T47D (cell line): ENCODE measurements around the gene KCNN3.

Experiments
- DNase-seq, 2 experiments: peaks; one replicate each; pipeline versions ENCODE4 v3.0.0 to v3.0.0-alpha.2; 2011 to 2012; ENCODE audit warnings: low read depth in 1 of 2, low spot score in 1 of 2
- JUND ChIP-seq: IDR thresholded peaks from 2 replicates; pipeline ENCODE4 v1.6.1; 2012; ENCODE audit warnings: low read depth
- in situ Hi-C: cut with HindIII; loops from 2 replicates; pipeline ENCODE4 v1.10.0; 2016; ENCODE audit warnings: low sequenced_read_pairs, low pct_unique_long_range_greater_than_20kb

KCNN3 gene

GRCh38 chr1:154808909-154809262 is 61.2 kb downstream of the KCNN3 start:
- no peak for DNase-seq
- no peak for TF ChIP-seq JUND
- in situ Hi-C loops, result no loop called here

DNA sequence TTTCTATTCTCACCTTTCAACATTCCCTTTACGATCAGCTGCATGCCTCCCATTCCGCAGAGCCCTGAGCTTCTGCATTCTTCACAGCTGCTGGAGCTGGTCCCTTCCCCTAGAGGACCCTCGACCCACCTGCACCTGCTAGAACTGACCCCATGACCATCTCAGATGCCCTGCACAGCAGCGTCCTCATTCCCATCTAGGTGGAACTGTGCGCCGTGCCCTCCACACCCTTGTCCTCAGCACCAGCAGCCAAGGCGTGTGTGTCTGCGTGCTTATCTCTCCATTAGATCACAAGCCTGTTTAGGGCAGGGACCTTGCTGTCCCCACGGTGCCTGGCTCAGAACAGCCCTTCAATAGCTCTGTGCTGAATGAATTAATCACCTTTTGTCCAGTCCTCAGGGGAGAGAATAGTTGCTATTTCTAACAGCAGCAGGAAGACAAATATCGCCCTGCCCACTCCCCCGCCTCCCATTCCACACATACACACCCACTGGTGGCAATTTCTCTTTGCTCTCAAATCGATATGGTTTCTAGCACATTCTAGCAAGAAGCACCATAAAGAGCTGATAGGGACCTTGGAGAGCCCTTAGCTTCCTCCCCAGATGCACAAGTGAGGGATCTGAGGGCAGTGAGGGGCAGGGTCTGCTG is 61.7 kb downstream of the KCNN3 start:
- TF ChIP-seq JUND, result no peak
- no peak for DNase-seq
- in situ Hi-C loops, result no loop called here

GRCh38 chr1:154807048-154807591 is 63.0 kb downstream of the KCNN3 start:
- no peak for TF ChIP-seq JUND
- in situ Hi-C loops, result no loop called here
- DNase-seq, result no peak

GRCh38 chr1:154806333-154806732 is 63.7 kb downstream of the KCNN3 start:
- TF ChIP-seq JUND, result no peak
- DNase-seq, result no peak
- in situ Hi-C loops, result no loop called here

DNA sequence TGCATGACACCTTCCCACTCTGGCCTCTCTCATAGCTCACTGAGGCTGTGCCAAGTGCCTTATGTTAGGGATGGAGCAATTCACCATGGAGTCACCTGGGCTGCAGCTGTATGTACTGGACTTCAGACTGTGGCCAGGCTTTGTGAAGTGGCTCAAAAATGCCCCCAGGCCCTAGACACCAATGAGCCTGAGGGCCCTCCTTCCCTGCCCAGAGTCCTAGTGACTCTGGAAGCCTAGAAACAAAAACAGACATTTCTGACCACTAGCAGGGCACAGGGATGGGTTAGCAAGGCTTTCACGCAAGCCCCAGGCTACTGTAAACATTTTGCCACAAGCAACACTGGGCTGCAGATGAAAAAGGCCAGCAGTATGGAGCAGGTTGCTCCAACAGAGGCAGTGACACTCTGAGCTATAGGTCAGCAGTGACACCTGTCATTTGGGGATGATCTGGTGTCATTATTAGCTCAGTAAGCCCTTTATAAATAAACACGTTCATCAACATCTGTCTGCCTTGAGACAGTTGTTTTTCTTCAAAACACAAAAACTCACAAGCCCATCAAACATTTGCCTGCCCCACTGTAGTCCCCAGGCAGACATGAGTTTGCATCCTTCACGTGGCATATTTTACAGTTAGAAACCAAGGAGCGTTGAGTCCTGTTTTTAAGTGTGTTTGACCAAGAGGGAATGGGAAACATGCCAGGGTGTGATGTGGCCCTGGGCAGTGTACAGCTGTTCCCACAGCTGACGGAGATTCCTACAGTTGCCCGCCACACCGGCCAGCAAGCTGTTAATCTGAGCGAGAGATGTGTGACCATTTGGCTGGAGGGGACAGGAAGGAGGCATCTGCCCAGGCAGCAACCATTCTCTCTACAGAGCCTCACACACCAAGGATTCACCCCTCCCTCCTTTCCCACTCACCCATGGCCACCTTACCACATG is 66.8 kb downstream of the KCNN3 start:
- no peak for TF ChIP-seq JUND
- peak in 1 of 2 experiments; percentile 16 for DNase-seq
- in situ Hi-C loops, result no loop called here

DNA sequence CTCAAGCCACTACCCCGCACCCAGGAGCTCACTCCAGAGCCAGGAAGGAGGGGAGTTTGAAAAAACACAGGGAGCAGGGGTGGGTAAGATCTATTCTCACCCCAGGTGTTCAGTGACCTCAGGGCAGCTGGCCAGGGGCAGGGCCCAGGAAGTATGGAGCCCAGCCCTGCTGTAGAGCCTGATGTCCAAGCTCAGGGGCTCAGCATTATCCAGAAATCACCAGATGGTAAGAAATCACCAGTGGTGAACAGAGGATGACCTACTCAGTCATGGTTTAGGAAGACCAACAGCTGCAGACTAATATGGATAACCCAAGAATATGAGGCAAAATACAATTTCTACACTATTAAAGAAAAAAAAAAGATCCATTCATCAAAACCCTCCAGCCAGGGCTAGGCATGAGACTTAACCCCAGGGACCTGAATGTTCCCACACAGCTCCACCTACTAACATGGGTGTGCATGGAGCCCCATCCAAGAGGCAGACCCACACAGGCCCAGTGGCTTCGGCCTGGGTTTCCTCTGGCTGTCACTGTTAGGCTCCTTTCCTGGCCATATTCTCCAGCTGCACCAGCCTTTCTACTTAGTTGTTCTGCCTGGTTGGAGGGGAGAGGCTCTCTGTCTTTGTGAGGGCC is 67.6 kb downstream of the KCNN3 start:
- DNase-seq, result no peak
- in situ Hi-C loops, result no loop called here
- no peak for TF ChIP-seq JUND

- TF ChIP-seq JUND, result no peak
- in situ Hi-C loops, result no loop called here
- no peak for DNase-seq
These were observed 68.7 kb downstream of the KCNN3 start for GRCh38 chr1:154801234-154802011.

DNA sequence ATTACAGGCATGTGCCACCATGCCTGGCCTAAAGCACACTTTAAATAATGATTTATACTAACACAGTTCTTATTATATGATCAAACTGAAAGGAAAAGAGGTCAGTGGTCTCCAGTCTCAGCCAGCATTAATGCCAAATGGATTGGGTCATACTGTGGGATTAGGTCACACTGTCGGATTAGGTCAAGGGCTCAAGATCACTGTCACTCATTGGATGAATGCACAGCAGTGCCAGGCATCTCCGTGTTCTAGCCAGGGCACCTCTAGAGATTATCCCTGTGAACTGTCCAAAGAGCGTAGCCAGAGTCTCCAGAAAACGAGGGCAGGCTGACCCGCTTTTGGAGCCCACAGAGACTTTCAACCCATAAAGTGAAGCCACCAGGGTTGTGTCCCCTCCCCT is 70.9 kb downstream of the KCNN3 start:
- TF ChIP-seq JUND, result no peak
- in situ Hi-C loops, result no loop called here
- DNase-seq, result no peak

DNA sequence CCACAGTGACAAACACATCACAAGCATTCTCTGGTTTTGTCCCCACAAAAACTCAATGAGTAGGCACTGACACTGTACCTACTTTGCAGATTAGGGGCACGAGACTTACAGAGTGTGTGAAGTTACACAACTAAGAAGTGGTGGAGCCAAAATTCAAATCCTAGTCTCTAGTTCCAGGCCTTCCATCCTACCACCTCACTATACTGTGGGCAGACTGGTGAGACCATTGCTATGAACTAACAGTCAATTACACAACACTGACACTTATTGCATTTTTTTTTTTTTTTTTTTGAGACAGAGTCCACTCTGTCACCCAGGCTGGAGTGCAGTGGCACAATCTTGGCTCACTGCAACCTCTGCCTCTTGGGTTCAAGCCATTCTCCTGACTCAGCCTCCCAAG is 71.4 kb downstream of the KCNN3 start:
- in situ Hi-C loops, result no loop called here
- no peak for DNase-seq
- TF ChIP-seq JUND, result no peak

DNA sequence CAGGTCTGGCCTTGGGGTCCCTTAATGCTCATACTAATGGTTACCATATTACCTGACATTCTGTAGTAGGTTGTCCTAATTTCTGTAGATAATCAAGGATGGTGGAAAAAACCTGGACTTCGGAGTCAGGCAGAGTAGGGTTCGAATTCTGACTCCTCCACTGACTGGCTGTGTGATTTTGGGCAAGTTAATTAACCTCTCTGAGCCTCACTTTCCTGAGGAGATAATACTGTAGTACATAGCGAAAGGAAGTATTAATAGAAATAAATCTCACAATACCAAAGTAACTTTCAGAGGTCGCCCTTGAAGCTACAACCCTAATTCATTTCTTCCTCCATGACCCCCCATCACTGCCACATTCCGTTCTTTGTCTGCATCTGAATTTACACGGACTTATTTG is 72.9 kb downstream of the KCNN3 start:
- in situ Hi-C loops, result no loop called here
- no peak for TF ChIP-seq JUND
- no peak for DNase-seq

GRCh38 chr1:154796303-154796892 is 73.7 kb downstream of the KCNN3 start:
- in situ Hi-C loops, result no loop called here
- no peak for DNase-seq
- TF ChIP-seq JUND, result no peak

DNA sequence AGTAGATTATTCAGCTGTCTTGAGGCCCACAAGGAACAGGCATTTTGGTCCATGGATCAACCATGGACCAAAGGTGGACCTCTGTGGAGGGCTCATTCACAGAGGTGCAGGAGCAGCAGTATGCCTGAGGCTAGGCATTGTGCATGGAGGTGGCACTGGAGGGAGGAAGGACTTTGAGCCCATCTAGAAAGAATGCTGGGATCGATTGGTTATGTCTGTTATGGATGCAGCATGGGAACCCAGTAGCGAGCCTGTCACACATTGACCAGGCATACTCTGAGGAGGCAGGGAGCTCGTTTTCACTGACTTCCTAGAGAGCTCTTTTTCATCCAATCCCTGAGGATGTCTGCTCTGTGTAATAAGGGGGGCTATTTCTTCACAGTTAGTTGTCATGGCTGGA is 75.5 kb downstream of the KCNN3 start:
- no peak for TF ChIP-seq JUND
- peak in 1 of 2 experiments; percentile 43 for DNase-seq
- in situ Hi-C loops, result no loop called here
